ENCODE results near the gene TEC.
"Not testable (repeated sequence)": the region's sequence is repeated elsewhere in the genome, so short reads cannot be mapped to it uniquely, and the experiment has no call there.

The TEC gene

GRCh38 chr4:48175328-48175727, 94.3 kb downstream of the TEC start:
- no peak overlapping the region for H3K27ac ChIP-seq (ENCODE audit: low read depth, low read length)
- H3K4me1 ChIP-seq (ENCODE audit: control insufficient read depth in 1 of 2, insufficient read depth in 2 of 2, low read length in 2 of 2) = no peaks in the 10 kb centered on the region
- no peak overlapping the region for H3K4me3 ChIP-seq (ENCODE audit: low read depth in 1 of 2, low read length in 2 of 2)
- no peaks in the 10 kb centered on the region for H3K9me3 ChIP-seq (ENCODE audit: control insufficient read depth in 1 of 2, low read length in 2 of 2)
- no peaks in the 10 kb centered on the region for H3K27me3 ChIP-seq (ENCODE audit: control insufficient read depth in 1 of 2, insufficient read depth in 2 of 2, low read length in 2 of 2)
- no peaks in the 10 kb centered on the region for H3K36me3 ChIP-seq (ENCODE audit: control insufficient read depth in 1 of 2, insufficient read depth in 2 of 2, low read length in 2 of 2)
- no peak overlapping the region for H3K9ac ChIP-seq (ENCODE audit: low read depth in 1 of 2, low read length in 2 of 2)

GRCh38 chr4:48173056-48173991, 96.3 kb downstream of the TEC start:
- H3K9me3 ChIP-seq (ENCODE audit: control insufficient read depth in 1 of 2, low read length in 2 of 2) = no peaks in the 10 kb centered on the region
- H3K27me3 ChIP-seq (ENCODE audit: control insufficient read depth in 1 of 2, insufficient read depth in 2 of 2, low read length in 2 of 2) = no peaks in the 10 kb centered on the region
- no peaks in the 10 kb centered on the region for H3K36me3 ChIP-seq (ENCODE audit: control insufficient read depth in 1 of 2, insufficient read depth in 2 of 2, low read length in 2 of 2)
- H3K4me3 ChIP-seq (ENCODE audit: low read depth in 1 of 2, low read length in 2 of 2) = no peak overlapping the region
- no peak overlapping the region for H3K9ac ChIP-seq (ENCODE audit: low read depth in 1 of 2, low read length in 2 of 2)
- H3K4me1 ChIP-seq (ENCODE audit: control insufficient read depth in 1 of 2, insufficient read depth in 2 of 2, low read length in 2 of 2) = no peaks in the 10 kb centered on the region
- H3K27ac ChIP-seq (ENCODE audit: low read depth, low read length) = no peak overlapping the region

GRCh38 chr4:48172651-48173050, 97.0 kb downstream of the TEC start:
- H3K27ac ChIP-seq (ENCODE audit: low read depth, low read length) = no peak overlapping the region
- no peaks in the 10 kb centered on the region for H3K9me3 ChIP-seq (ENCODE audit: control insufficient read depth in 1 of 2, low read length in 2 of 2)
- H3K4me1 ChIP-seq (ENCODE audit: control insufficient read depth in 1 of 2, insufficient read depth in 2 of 2, low read length in 2 of 2) = no peaks in the 10 kb centered on the region
- no peak overlapping the region for H3K4me3 ChIP-seq (ENCODE audit: low read depth in 1 of 2, low read length in 2 of 2)
- H3K27me3 ChIP-seq (ENCODE audit: control insufficient read depth in 1 of 2, insufficient read depth in 2 of 2, low read length in 2 of 2) = no peaks in the 10 kb centered on the region
- no peak overlapping the region for H3K9ac ChIP-seq (ENCODE audit: low read depth in 1 of 2, low read length in 2 of 2)
- H3K36me3 ChIP-seq (ENCODE audit: control insufficient read depth in 1 of 2, insufficient read depth in 2 of 2, low read length in 2 of 2) = peaks cover under 1 to 1% of the 10 kb centered on the region in 2 donors

GRCh38 chr4:48169636-48170035, 100.0 kb downstream of the TEC start:
- Histone ChIP-seq H3K27ac (ENCODE audit: low read depth, low read length) (no peak overlapping the region), H3K27me3 (ENCODE audit: control insufficient read depth in 1 of 2, insufficient read depth in 2 of 2, low read length in 2 of 2) (no peaks in the 10 kb centered on the region), H3K9ac (ENCODE audit: low read depth in 1 of 2, low read length in 2 of 2) (no peak overlapping the region), H3K9me3 (ENCODE audit: control insufficient read depth in 1 of 2, low read length in 2 of 2) (no peaks in the 10 kb centered on the region), H3K36me3 (ENCODE audit: control insufficient read depth in 1 of 2, insufficient read depth in 2 of 2, low read length in 2 of 2) (peaks cover 4 to 13% of the 10 kb centered on the region in 2 donors), H3K4me1 (ENCODE audit: control insufficient read depth in 1 of 2, insufficient read depth in 2 of 2, low read length in 2 of 2) (no peaks in the 10 kb centered on the region), H3K4me3 (ENCODE audit: low read depth in 1 of 2, low read length in 2 of 2) (no peak overlapping the region)

- Histone ChIP-seq H3K27ac (ENCODE audit: low read depth, low read length) (no peak overlapping the region), H3K27me3 (ENCODE audit: control insufficient read depth in 1 of 2, insufficient read depth in 2 of 2, low read length in 2 of 2) (no peaks in the 10 kb centered on the region), H3K9me3 (ENCODE audit: control insufficient read depth in 1 of 2, low read length in 2 of 2) (no peaks in the 10 kb centered on the region), H3K9ac (ENCODE audit: low read depth in 1 of 2, low read length in 2 of 2) (no peak overlapping the region), H3K4me1 (ENCODE audit: control insufficient read depth in 1 of 2, insufficient read depth in 2 of 2, low read length in 2 of 2) (no peaks in the 10 kb centered on the region), H3K36me3 (ENCODE audit: control insufficient read depth in 1 of 2, insufficient read depth in 2 of 2, low read length in 2 of 2) (peaks cover 4 to 14% of the 10 kb centered on the region in 2 donors), H3K4me3 (ENCODE audit: low read depth in 1 of 2, low read length in 2 of 2) (no peak overlapping the region)
These were observed 101.9 kb downstream of the TEC start for GRCh38 chr4:48167538-48168263.

GRCh38 chr4:48164561-48164960, 105.1 kb downstream of the TEC start:
- H3K4me3 ChIP-seq (ENCODE audit: low read depth in 1 of 2, low read length in 2 of 2); H3K27me3 ChIP-seq (ENCODE audit: control insufficient read depth in 1 of 2, insufficient read depth in 2 of 2, low read length in 2 of 2); H3K27ac ChIP-seq (ENCODE audit: low read depth, low read length): not testable (repeated sequence)

GRCh38 chr4:48163746-48164145, 105.9 kb downstream of the TEC start:
- Histone ChIP-seq H3K36me3 (ENCODE audit: control insufficient read depth in 1 of 2, insufficient read depth in 2 of 2, low read length in 2 of 2) (peaks cover 4 to 16% of the 10 kb centered on the region in 2 donors), H3K4me3 (ENCODE audit: low read depth in 1 of 2, low read length in 2 of 2) (no peak overlapping the region), H3K9ac (ENCODE audit: low read depth in 1 of 2, low read length in 2 of 2) (no peak overlapping the region), H3K27ac (ENCODE audit: low read depth, low read length) (no peak overlapping the region), H3K9me3 (ENCODE audit: control insufficient read depth in 1 of 2, low read length in 2 of 2) (no peaks in the 10 kb centered on the region), H3K4me1 (ENCODE audit: control insufficient read depth in 1 of 2, insufficient read depth in 2 of 2, low read length in 2 of 2) (no peaks in the 10 kb centered on the region), H3K27me3 (ENCODE audit: control insufficient read depth in 1 of 2, insufficient read depth in 2 of 2, low read length in 2 of 2) (no peaks in the 10 kb centered on the region)

More at GRCh38 chr4:48164561-48164960, 105.1 kb downstream of the TEC start:
- peaks cover 4 to 16% of the 10 kb centered on the region in 2 donors for H3K36me3 ChIP-seq (ENCODE audit: control insufficient read depth in 1 of 2, insufficient read depth in 2 of 2, low read length in 2 of 2)
- H3K9ac ChIP-seq (ENCODE audit: low read depth in 1 of 2, low read length in 2 of 2); H3K4me1 ChIP-seq (ENCODE audit: control insufficient read depth in 1 of 2, insufficient read depth in 2 of 2, low read length in 2 of 2); H3K9me3 ChIP-seq (ENCODE audit: control insufficient read depth in 1 of 2, low read length in 2 of 2): not testable (repeated sequence)

GRCh38 chr4:48162162-48162561, 107.5 kb downstream of the TEC start:
- H3K36me3 ChIP-seq (ENCODE audit: control insufficient read depth in 1 of 2, insufficient read depth in 2 of 2, low read length in 2 of 2) = peaks cover 0 to 13% of the 10 kb centered on the region in 2 donors
- no peaks in the 10 kb centered on the region for H3K4me1 ChIP-seq (ENCODE audit: control insufficient read depth in 1 of 2, insufficient read depth in 2 of 2, low read length in 2 of 2)

GRCh38 chr4:48157271-48157670, 112.4 kb downstream of the TEC start:
- H3K4me1 ChIP-seq (ENCODE audit: control insufficient read depth in 1 of 2, insufficient read depth in 2 of 2, low read length in 2 of 2) = no peaks in the 10 kb centered on the region
- H3K4me3 ChIP-seq (ENCODE audit: low read depth in 1 of 2, low read length in 2 of 2) = no peak overlapping the region
- H3K36me3 ChIP-seq (ENCODE audit: control insufficient read depth in 1 of 2, insufficient read depth in 2 of 2, low read length in 2 of 2) = peaks cover 17 to 28% of the 10 kb centered on the region in 2 donors
- no peak overlapping the region for H3K27ac ChIP-seq (ENCODE audit: low read depth, low read length)
- peaks cover 9 to 27% of the 10 kb centered on the region in 2 donors for H3K9me3 ChIP-seq (ENCODE audit: control insufficient read depth in 1 of 2, low read length in 2 of 2)
- H3K27me3 ChIP-seq (ENCODE audit: control insufficient read depth in 1 of 2, insufficient read depth in 2 of 2, low read length in 2 of 2) = no peaks in the 10 kb centered on the region
- no peak overlapping the region for H3K9ac ChIP-seq (ENCODE audit: low read depth in 1 of 2, low read length in 2 of 2)

More at GRCh38 chr4:48162162-48162561, 107.5 kb downstream of the TEC start:
- H3K9me3 ChIP-seq (ENCODE audit: control insufficient read depth in 1 of 2, low read length in 2 of 2) = no peaks in the 10 kb centered on the region
- no peak overlapping the region for H3K27ac ChIP-seq (ENCODE audit: low read depth, low read length)
- H3K4me3 ChIP-seq (ENCODE audit: low read depth in 1 of 2, low read length in 2 of 2) = no peak overlapping the region
- H3K9ac ChIP-seq (ENCODE audit: low read depth in 1 of 2, low read length in 2 of 2) = no peak overlapping the region
- H3K27me3 ChIP-seq (ENCODE audit: control insufficient read depth in 1 of 2, insufficient read depth in 2 of 2, low read length in 2 of 2) = no peaks in the 10 kb centered on the region

GRCh38 chr4:48156423-48156822, 113.2 kb downstream of the TEC start:
- H3K27ac ChIP-seq (ENCODE audit: low read depth, low read length) = no peak overlapping the region
- peaks cover 17 to 28% of the 10 kb centered on the region in 2 donors for H3K36me3 ChIP-seq (ENCODE audit: control insufficient read depth in 1 of 2, insufficient read depth in 2 of 2, low read length in 2 of 2)
- no peaks in the 10 kb centered on the region for H3K27me3 ChIP-seq (ENCODE audit: control insufficient read depth in 1 of 2, insufficient read depth in 2 of 2, low read length in 2 of 2)
- H3K9ac ChIP-seq (ENCODE audit: low read depth in 1 of 2, low read length in 2 of 2) = no peak overlapping the region
- peaks cover 9 to 27% of the 10 kb centered on the region in 2 donors for H3K9me3 ChIP-seq (ENCODE audit: control insufficient read depth in 1 of 2, low read length in 2 of 2)
- H3K4me3 ChIP-seq (ENCODE audit: low read depth in 1 of 2, low read length in 2 of 2) = no peak overlapping the region
- no peaks in the 10 kb centered on the region for H3K4me1 ChIP-seq (ENCODE audit: control insufficient read depth in 1 of 2, insufficient read depth in 2 of 2, low read length in 2 of 2)

Measured in duodenal mucosa (tissue), 2 donors.